ENCODE measurements around the gene REXO1.

The REXO1 gene

DNA sequence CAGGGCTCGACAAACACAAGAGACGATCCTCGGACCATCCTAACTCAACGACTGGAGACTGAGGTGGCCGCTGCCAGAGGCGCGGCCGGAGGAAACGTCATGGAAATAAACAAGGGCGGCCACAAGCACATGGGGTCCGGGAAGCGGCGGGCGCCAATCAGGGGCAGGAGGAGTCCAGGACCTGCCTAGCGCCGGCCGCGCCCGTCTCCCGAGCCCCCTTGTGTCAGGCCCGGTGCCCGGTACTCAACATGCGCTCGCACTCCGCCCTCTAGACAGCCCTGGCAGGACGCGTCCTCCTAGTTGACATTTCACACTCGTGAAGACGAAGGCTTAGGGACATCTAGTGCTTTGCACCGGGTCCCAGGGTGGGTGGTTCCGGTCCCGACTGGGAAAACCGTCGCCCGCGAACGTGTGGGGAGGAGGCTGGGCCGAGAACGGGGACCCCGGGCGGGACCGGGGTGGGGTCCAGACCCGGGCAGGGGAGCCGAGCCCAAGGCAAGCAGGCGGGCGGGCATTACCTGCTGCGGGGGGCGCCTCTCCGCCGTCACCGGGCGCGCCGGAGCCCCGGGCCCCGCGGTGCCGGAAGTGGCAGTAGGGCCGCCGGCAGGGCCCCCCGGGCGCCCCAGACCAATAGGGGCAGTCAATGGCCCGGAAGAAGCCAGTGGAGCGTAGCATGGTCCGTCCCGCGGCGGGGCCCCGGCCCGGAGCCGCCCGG, 442 bp downstream of the REXO1 start:
- no peaks in the 10 kb centered on the region for H3K36me3 Mint-ChIP-seq
- peaks cover 64% of the 10 kb centered on the region for H3K4me1 Mint-ChIP-seq
- no peaks in the 10 kb centered on the region for H3K27me3 Mint-ChIP-seq
- H3K9me3 Mint-ChIP-seq, result no peaks in the 10 kb centered on the region
- H3K4me3 Mint-ChIP-seq, result peak overlapping the region; percentile 91
- peak overlapping the region; percentile 96 for H3K27ac Mint-ChIP-seq

DNA sequence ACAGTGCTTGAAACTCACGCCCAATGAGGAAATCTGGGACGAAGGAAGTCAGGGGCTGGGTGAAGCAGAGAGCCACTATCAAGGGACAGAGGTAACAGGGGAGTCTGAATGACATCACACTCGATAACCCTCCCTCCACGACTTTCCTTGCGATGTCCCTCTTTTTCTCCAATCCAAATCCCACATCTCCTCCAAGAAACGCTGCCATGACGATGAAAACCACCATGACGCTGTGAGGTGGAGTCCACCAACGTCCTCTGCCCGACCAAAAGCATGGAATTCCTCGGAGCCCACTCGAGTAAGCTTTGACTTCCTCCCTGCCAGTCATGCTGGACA, 967 bp downstream of the REXO1 start:
- peaks cover 67% of the 10 kb centered on the region for H3K4me1 Mint-ChIP-seq
- peak overlapping the region; percentile 91 for H3K4me3 Mint-ChIP-seq
- peak overlapping the region; percentile 96 for H3K27ac Mint-ChIP-seq
- H3K27me3 Mint-ChIP-seq, result no peaks in the 10 kb centered on the region
- H3K9me3 Mint-ChIP-seq, result no peaks in the 10 kb centered on the region
- H3K36me3 Mint-ChIP-seq, result no peaks in the 10 kb centered on the region

DNA sequence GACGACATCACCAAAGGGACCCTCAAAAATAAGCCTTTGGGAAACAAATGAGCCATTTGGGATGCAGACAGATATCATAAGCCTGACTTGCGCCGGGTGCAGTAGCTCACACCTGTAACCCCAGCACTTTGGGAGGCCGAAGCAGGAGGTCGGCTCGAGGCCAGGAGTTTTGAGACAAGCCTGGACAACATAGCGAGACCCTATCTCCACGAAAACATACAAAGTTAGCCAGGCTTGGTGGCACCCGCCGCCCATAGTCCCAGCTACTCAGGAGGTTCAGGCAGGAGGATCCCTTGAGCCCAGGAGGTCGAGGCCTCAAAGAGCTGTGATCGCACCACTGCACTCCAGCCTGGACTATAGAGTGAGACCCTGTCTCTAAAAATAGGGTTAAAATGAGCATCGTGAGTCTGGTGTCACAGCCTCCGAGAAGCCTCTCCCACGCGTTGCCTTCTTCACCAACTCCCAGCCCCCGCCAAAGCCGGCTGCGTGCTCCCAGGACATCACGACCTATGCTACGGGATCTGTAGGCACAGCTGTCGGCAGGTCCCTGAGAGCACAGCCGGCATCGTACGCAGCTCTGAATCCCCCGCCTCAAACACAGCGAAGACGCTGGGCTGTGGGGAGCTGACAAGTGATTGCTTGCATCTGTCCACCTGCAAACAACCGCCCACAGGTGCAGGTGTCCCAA, 1.6 kb downstream of the REXO1 start:
- Mint-ChIP-seq H3K27ac (peak overlapping the region; percentile 89), H3K4me3 (peak overlapping the region; percentile 91), H3K9me3 (no peaks in the 10 kb centered on the region), H3K36me3 (no peaks in the 10 kb centered on the region), H3K27me3 (no peaks in the 10 kb centered on the region), H3K4me1 (peaks cover 71% of the 10 kb centered on the region)

DNA sequence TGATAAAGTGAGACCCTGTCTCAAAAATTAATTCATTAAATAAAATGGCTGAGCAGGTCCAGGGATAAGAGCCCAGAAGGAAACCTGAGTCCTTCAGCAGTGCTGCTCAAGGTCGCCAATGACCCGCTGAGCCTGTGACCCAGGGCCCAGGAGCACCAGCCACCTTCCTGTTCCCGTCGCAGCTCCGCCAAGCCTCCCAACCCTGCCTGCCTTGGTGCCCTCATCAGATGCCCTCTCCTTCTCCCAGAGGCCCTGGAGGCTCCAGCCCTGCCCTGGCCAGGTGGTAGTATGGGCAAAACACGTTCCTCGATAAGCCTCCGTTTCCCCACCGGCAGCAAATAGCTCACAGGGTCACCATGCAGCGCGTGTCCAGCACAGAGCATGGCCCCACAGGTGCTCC, 2.6 kb downstream of the REXO1 start:
- Mint-ChIP-seq H3K9me3 (no peaks in the 10 kb centered on the region), H3K27me3 (no peaks in the 10 kb centered on the region), H3K27ac (no peak overlapping the region), H3K36me3 (no peaks in the 10 kb centered on the region), H3K4me1 (peaks cover 71% of the 10 kb centered on the region), H3K4me3 (peak overlapping the region; percentile 91)

GRCh38 chr19:1845125-1845515, 3.2 kb downstream of the REXO1 start:
- peaks cover 72% of the 10 kb centered on the region for H3K4me1 Mint-ChIP-seq
- no peaks in the 10 kb centered on the region for H3K9me3 Mint-ChIP-seq
- no peak overlapping the region for H3K4me3 Mint-ChIP-seq
- no peaks in the 10 kb centered on the region for H3K27me3 Mint-ChIP-seq
- no peak overlapping the region for H3K27ac Mint-ChIP-seq
- H3K36me3 Mint-ChIP-seq, result no peaks in the 10 kb centered on the region

GRCh38 chr19:1844513-1845124, 3.7 kb downstream of the REXO1 start:
- Mint-ChIP-seq H3K27me3 (no peaks in the 10 kb centered on the region), H3K27ac (no peak overlapping the region), H3K4me1 (peaks cover 72% of the 10 kb centered on the region), H3K36me3 (no peaks in the 10 kb centered on the region), H3K4me3 (no peak overlapping the region), H3K9me3 (no peaks in the 10 kb centered on the region)

- H3K27me3 Mint-ChIP-seq, result no peaks in the 10 kb centered on the region
- no peaks in the 10 kb centered on the region for H3K36me3 Mint-ChIP-seq
- H3K4me3 Mint-ChIP-seq, result peak overlapping the region; percentile 26
- H3K9me3 Mint-ChIP-seq, result no peaks in the 10 kb centered on the region
- H3K27ac Mint-ChIP-seq, result no peak overlapping the region
- peaks cover 66% of the 10 kb centered on the region for H3K4me1 Mint-ChIP-seq
Measured at GRCh38 chr19:1843646-1844394, 4.5 kb downstream of the REXO1 start.

DNA sequence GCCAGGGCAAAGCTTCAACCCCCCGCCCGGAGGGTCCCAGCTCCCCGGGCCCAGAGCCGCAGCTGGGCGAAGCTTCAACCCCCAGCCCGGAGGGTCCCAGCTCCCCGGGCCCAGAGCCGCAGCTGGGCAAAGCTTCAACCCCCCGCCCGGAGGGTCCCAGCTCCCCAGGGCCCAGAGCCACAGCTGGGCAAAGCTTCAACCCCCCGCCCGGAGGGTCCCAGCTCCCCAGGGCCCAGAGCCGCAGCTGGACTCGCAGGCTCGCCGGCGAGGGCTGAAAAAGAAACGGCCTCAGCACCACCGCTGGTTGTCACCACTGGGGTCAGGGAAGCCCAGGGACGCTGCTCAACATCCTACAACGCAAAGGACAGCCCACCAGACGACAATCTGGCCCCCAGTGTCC, 5.2 kb downstream of the REXO1 start:
- H3K27ac Mint-ChIP-seq, result no peak overlapping the region
- H3K4me3 Mint-ChIP-seq, result no peak overlapping the region

GRCh38 chr19:1841209-1841924, 6.9 kb downstream of the REXO1 start:
- Mint-ChIP-seq H3K36me3 (no peaks in the 10 kb centered on the region), H3K4me3 (no peak overlapping the region), H3K9me3 (no peaks in the 10 kb centered on the region), H3K4me1 (peaks cover 59% of the 10 kb centered on the region), H3K27ac (no peak overlapping the region), H3K27me3 (no peaks in the 10 kb centered on the region)

More for the DNA sequence above, 5.2 kb downstream of the REXO1 start:
- H3K9me3 Mint-ChIP-seq, result no peaks in the 10 kb centered on the region
- peaks cover 64% of the 10 kb centered on the region for H3K4me1 Mint-ChIP-seq
- H3K27me3 Mint-ChIP-seq, result no peaks in the 10 kb centered on the region
- H3K36me3 Mint-ChIP-seq, result no peaks in the 10 kb centered on the region

DNA sequence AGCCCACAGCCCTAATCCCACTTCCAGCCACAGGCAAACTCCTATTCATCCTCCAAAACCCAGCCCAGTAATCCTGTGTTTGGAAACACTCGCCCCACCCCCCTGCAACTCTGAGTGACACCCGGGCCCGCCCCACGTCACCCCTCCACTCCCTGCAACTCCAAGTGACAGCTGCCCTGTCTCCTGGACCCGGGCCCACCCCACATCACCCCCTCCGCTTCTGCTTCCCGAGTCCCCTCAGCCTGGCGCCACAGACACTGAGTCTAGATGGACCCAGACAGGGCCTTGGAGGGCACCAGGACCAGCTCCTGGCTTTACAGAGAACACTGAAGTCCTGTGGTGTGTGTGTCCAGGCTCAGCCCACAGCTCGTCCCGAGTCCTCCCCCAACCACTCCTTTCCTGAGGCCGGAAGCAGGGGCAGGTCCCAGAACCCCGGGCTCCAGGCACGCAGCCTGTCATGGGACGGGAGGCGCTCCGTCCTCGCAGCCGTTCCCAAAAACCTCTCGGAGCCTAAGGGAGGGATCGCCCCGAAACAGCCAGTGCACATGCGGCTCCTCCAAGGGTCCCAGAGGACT, 7.7 kb downstream of the REXO1 start:
- H3K4me1 Mint-ChIP-seq, result peaks cover 56% of the 10 kb centered on the region
- no peaks in the 10 kb centered on the region for H3K27me3 Mint-ChIP-seq
- no peak overlapping the region for H3K4me3 Mint-ChIP-seq
- H3K36me3 Mint-ChIP-seq, result no peaks in the 10 kb centered on the region
- no peak overlapping the region for H3K27ac Mint-ChIP-seq
- no peaks in the 10 kb centered on the region for H3K9me3 Mint-ChIP-seq

GRCh38 chr19:1839658-1840540, 8.4 kb downstream of the REXO1 start:
- Mint-ChIP-seq H3K36me3 (no peaks in the 10 kb centered on the region), H3K27me3 (no peaks in the 10 kb centered on the region), H3K4me1 (peaks cover 52% of the 10 kb centered on the region), H3K27ac (no peak overlapping the region), H3K4me3 (no peak overlapping the region), H3K9me3 (no peaks in the 10 kb centered on the region)

DNA sequence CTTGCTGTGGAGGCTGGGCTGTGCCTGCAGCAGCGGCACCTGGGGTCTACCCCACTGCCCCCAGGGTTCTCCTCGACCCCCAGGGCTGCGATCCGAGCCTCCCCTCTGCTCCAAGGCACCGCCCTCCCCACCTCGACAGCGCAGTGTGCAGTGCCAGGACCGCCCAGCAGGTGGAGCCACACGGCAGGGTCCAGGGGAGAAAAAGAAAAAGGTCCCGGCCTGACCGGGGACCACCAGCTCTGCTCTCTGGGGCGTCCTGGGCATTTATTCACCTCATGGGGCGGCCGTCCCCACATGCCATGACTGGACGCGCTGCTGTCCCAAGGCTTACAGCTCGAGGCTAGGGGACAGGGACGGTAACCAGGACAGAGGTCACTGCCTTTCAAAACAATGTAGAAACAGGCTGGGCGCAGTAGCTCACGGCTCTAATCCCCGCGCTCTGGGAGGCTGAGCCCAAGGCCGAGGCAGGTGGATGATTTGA, 10.6 kb downstream of the REXO1 start:
- Mint-ChIP-seq H3K4me3 (no peak overlapping the region), H3K4me1 (peaks cover 37% of the 10 kb centered on the region), H3K27ac (no peak overlapping the region), H3K27me3 (no peaks in the 10 kb centered on the region), H3K36me3 (no peaks in the 10 kb centered on the region), H3K9me3 (no peaks in the 10 kb centered on the region)

DNA sequence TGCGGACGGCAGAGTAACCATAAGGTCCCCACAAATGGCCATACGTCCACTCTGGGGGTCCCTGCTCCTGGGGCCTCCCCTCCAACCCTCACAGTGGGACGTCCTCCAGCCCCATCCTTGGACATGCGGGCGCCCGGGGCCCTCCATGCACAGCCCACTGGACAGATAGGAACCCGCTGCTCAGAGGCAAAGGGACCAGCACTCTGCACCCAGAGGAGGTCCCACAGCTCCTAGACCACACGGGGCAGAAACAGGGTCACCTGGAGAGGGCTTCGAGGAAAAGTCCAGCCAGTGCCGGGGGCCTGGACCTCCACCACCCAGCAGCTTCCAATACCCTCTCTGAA, 11.1 kb downstream of the REXO1 start:
- H3K4me1 Mint-ChIP-seq, result peaks cover 33% of the 10 kb centered on the region
- H3K27me3 Mint-ChIP-seq, result no peaks in the 10 kb centered on the region
- no peaks in the 10 kb centered on the region for H3K36me3 Mint-ChIP-seq
- no peak overlapping the region for H3K27ac Mint-ChIP-seq
- no peaks in the 10 kb centered on the region for H3K9me3 Mint-ChIP-seq
- H3K4me3 Mint-ChIP-seq, result no peak overlapping the region

GRCh38 chr19:1836458-1837221, 11.6 kb downstream of the REXO1 start:
- Mint-ChIP-seq H3K9me3 (no peaks in the 10 kb centered on the region), H3K27me3 (no peaks in the 10 kb centered on the region), H3K4me1 (peaks cover 27% of the 10 kb centered on the region), H3K4me3 (no peak overlapping the region), H3K36me3 (no peaks in the 10 kb centered on the region), H3K27ac (no peak overlapping the region)
